ENCODE measurements around the gene CENPE.
"Not testable (repeated sequence)": the region's sequence is repeated elsewhere in the genome, so short reads cannot be mapped to it uniquely, and the experiment has no call there.

DNA sequence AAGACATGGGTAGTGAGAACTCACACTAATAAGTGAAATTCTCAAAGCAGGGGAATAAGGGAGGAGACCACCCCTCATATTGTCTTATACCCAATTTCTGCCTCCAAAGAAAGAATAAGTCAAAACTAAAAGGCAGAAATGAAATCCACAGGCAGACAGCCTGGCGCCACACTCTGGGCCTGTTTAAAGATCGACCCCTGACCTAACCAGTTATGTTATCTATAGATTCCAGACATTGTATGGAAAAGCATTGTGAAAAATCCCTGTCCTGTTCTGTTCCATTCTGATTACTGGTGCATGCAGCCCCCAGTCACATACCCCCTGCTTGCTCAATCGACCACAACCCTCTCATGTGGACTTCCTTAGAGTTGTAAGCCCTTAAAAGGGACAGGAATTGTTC, 32.8 kb upstream of the CENPE start:
- TF ChIP-seq, protein P1, sequence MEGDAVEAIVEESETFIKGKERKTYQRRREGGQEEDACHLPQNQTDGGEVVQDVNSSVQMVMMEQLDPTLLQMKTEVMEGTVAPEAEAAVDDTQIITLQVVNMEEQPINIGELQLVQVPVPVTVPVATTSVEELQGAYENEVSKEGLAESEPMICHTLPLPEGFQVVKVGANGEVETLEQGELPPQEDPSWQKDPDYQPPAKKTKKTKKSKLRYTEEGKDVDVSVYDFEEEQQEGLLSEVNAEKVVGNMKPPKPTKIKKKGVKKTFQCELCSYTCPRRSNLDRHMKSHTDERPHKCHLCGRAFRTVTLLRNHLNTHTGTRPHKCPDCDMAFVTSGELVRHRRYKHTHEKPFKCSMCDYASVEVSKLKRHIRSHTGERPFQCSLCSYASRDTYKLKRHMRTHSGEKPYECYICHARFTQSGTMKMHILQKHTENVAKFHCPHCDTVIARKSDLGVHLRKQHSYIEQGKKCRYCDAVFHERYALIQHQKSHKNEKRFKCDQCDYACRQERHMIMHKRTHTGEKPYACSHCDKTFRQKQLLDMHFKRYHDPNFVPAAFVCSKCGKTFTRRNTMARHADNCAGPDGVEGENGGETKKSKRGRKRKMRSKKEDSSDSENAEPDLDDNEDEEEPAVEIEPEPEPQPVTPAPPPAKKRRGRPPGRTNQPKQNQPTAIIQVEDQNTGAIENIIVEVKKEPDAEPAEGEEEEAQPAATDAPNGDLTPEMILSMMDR (IDR thresholded peaks at IDR 0.05): not testable (repeated sequence)
- not testable (repeated sequence) for TF ChIP-seq EZH2 (IDR thresholded peaks at IDR 0.05; ENCODE audit: borderline replicate concordance, insufficient read depth, low read depth, low read length, poor library complexity, severe bottlenecking)

Data from B cell (primary cell).